PC-3 (cell line): ENCODE measurements around the gene MCCC1. TPM values are rescaled to one million over a fixed set of nuclear protein-coding genes. Genes with fewer than 3 reads are reported as not detected.

ENCODE experiments used
- ATAC-seq: fragments of 200-7000 bp; cut with Tn5 transposase; 2 replicates; pipeline ENCODE4 v1.9.1; 2020; ENCODE audit warnings: mild to moderate bottlenecking, moderate library complexity
- BruUV-seq: library from RNA; stranded (reverse); fragments of 400-500 nt; replicated peaks from 2 replicates; lab custom pipeline; 2021; lab: Mats Ljungman, UMichigan
- CTCF ChIA-PET: fragments of 300-600 bp; sonication (Branson Sonifier 250); formaldehyde crosslinking; loops from one replicate; lab custom pipeline; 2022; ENCODE audit warnings: antibody characterized with exemption; lab: Charles Lee
- POLR2A ChIA-PET: fragments of 300-600 bp; sonication (Branson Sonifier 250); formaldehyde crosslinking; loops from one replicate; lab custom pipeline; 2022; ENCODE audit warnings: antibody characterized with exemption; ENCODE audit not compliant: unreplicated experiment; lab: Charles Lee
- DNase-seq: peaks from one replicate; pipeline ENCODE4 v3.0.0-alpha.2; 2015
- H2AFZ ChIP-seq: fragments of 300-600 bp; sonication (generic); 2 replicates; pipeline ENCODE4 v1.6.0; 2016; ENCODE audit warnings: antibody characterized with exemption, low read length
- H3F3A ChIP-seq: fragments of 300-600 bp; sonication (generic); one replicate; pipeline ENCODE4 v1.6.0; 2017; ENCODE audit warnings: antibody characterized with exemption, low read length, control low read depth, mild to moderate bottlenecking; ENCODE audit not compliant: unreplicated experiment
- H3K27ac ChIP-seq: fragments of 300-600 bp; sonication (generic); 2 replicates; pipeline ENCODE4 v1.5.1; 2016; ENCODE audit warnings: mild to moderate bottlenecking, low read length
- H3K27me3 ChIP-seq: fragments of 300-600 bp; sonication (generic); 2 replicates; pipeline ENCODE4 v1.6.1; 2016; ENCODE audit warnings: low read length, mixed read lengths
- H3K36me3 ChIP-seq: fragments of 300-600 bp; sonication (generic); 2 replicates; pipeline ENCODE4 v1.6.1; 2016; ENCODE audit warnings: low read depth, mixed run types, low read length, mixed read lengths
- H3K4me1 ChIP-seq: fragments of 300-600 bp; sonication (generic); 2 replicates; pipeline ENCODE4 v1.5.1; 2016; ENCODE audit warnings: low read length; ENCODE audit not compliant: insufficient read depth
- H3K4me2 ChIP-seq: fragments of 300-600 bp; sonication (generic); 2 replicates; pipeline ENCODE4 v1.6.0; 2016; ENCODE audit warnings: low read length
- H3K4me3 ChIP-seq: fragments of 300-600 bp; sonication (generic); 2 replicates; pipeline ENCODE4 v1.5.1; 2016; ENCODE audit warnings: mild to moderate bottlenecking, low read length, mixed read lengths
- H3K79me2 ChIP-seq: fragments of 300-600 bp; sonication (generic); 2 replicates; pipeline ENCODE4 v1.6.1; 2017; ENCODE audit warnings: low read length, mixed read lengths
- H3K9ac ChIP-seq: fragments of 300-600 bp; sonication (generic); 2 replicates; pipeline ENCODE4 v1.6.0; 2016; ENCODE audit warnings: mild to moderate bottlenecking, low read length
- H3K9me2 ChIP-seq: fragments of 300-600 bp; sonication (generic); replicated peaks from 2 replicates; pipeline ENCODE4 v1.6.1; 2016; ENCODE audit warnings: mixed run types, low read length, mixed read lengths
- H3K9me3 ChIP-seq: fragments of 300-600 bp; sonication (generic); 2 replicates; pipeline ENCODE4 v1.6.1; 2016; ENCODE audit warnings: low read length, mixed read lengths
- H4K20me1 ChIP-seq: fragments of 300-600 bp; sonication (generic); 2 replicates; pipeline ENCODE4 v1.6.1; 2016; ENCODE audit warnings: low read length, mixed read lengths
- CTCF ChIP-seq: fragments of 300-600 bp; sonication (generic); conservative IDR thresholded peaks from 2 replicates; pipeline ENCODE4 v1.5.1; 2017; ENCODE audit warnings: antibody characterized with exemption, low read depth, mild to moderate bottlenecking, low read length
- EZH2 ChIP-seq: fragments of 300-600 bp; sonication (generic); IDR thresholded peaks from one replicate; pipeline ENCODE4 v1.6.1; 2017; ENCODE audit warnings: antibody characterized with exemption, mild to moderate bottlenecking, low read length; ENCODE audit not compliant: unreplicated experiment
- EZH2phosphoT487 ChIP-seq: fragments of 300-600 bp; sonication (generic); IDR thresholded peaks from 2 replicates; pipeline ENCODE4 v1.6.1; 2018; ENCODE audit warnings: mild to moderate bottlenecking, antibody characterized with exemption, low read length, borderline replicate concordance
- intact Hi-C: fragments of 100-400 bp; cut with micrococcal nuclease; formaldehyde crosslinking; loops from 2 replicates; pipeline ENCODE4 v1.9.0; 2023
- total RNA-seq: library from RNA; depleted of rRNA; stranded (reverse); fragments of >200 nt; gene quantifications from 2 replicates; pipeline ENCODE4 v1.2.3, GENCODE V29; 2014

MCCC1 gene
- total RNA-seq, 1 experiment from 2014 or later, result 18.5 TPM

- intact Hi-C loops, result no loop called here
- Histone ChIP-seq H3K79me2 (no peaks in the 10 kb centered on the region), H3K9me3 (no peaks in the 10 kb centered on the region), H3K4me3 (no peak overlapping the region), H3K9me2 (no peaks in the 10 kb centered on the region), H3K36me3 (no peaks in the 10 kb centered on the region; the same call in 1 of the 2 replicates), H3K4me2 (no peak overlapping the region), H3K27ac (no peak overlapping the region), H3K9ac (no peak overlapping the region), H3K4me1 (no peaks in the 10 kb centered on the region), H3K27me3 (no peaks in the 10 kb centered on the region), H4K20me1 (no peaks in the 10 kb centered on the region), H2AFZ (no peak overlapping the region), H3F3A (no peaks in the 10 kb centered on the region)
- no peak for ATAC-seq
- TF ChIP-seq EZH2phosphoT487, result no peak
- TF ChIP-seq EZH2, result no peak
- no peak for TF ChIP-seq CTCF
- ChIA-PET POLR2A (no interaction called here), CTCF (no interaction called here)
- no TSS peak for BruUV-seq
- DNase-seq, result no peak
Observed at GRCh38 chr3:183038757-183039156, 60.5 kb downstream of the MCCC1 start.

- no peak overlapping the region for H3K4me2 ChIP-seq
- no peaks in the 10 kb centered on the region for H3K79me2 ChIP-seq
- no peaks in the 10 kb centered on the region for H4K20me1 ChIP-seq
- no peaks in the 10 kb centered on the region for H3K27me3 ChIP-seq
- H3K9me3 ChIP-seq, result no peaks in the 10 kb centered on the region
- intact Hi-C loops, result no loop called here
- TF ChIP-seq EZH2 (no peak), CTCF (no peak), EZH2phosphoT487 (no peak)
- no peak overlapping the region for H3K4me3 ChIP-seq
- no peak for DNase-seq
- BruUV-seq, result no TSS peak
- no peaks in the 10 kb centered on the region; the same call in 1 of the 2 replicates for H3K36me3 ChIP-seq
- no peaks in the 10 kb centered on the region for H3F3A ChIP-seq
- H3K27ac ChIP-seq, result no peak overlapping the region
- CTCF ChIA-PET, result no interaction called here
- no peaks in the 10 kb centered on the region for H3K4me1 ChIP-seq
- no peak overlapping the region for H3K9ac ChIP-seq
- POLR2A ChIA-PET, result no interaction called here
- no peak for ATAC-seq
- H3K9me2 ChIP-seq, result no peaks in the 10 kb centered on the region
- no peak overlapping the region for H2AFZ ChIP-seq
Observed at GRCh38 chr3:183038221-183038620, 61.1 kb downstream of the MCCC1 start.

GRCh38 chr3:183033746-183034145 lies 65.5 kb downstream of the MCCC1 start:
- Histone ChIP-seq H2AFZ (no peak overlapping the region), H3K79me2 (no peaks in the 10 kb centered on the region), H4K20me1 (no peaks in the 10 kb centered on the region), H3K4me2 (no peak overlapping the region), H3K9ac (no peak overlapping the region), H3K4me1 (no peaks in the 10 kb centered on the region), H3K9me2 (no peaks in the 10 kb centered on the region), H3F3A (no peaks in the 10 kb centered on the region), H3K27ac (no peak overlapping the region), H3K36me3 (peaks cover under 1% of the 10 kb centered on the region; the same call in 1 of the 2 replicates), H3K27me3 (no peaks in the 10 kb centered on the region), H3K4me3 (no peak overlapping the region), H3K9me3 (no peaks in the 10 kb centered on the region)
- CTCF ChIA-PET, result no interaction called here
- POLR2A ChIA-PET, result no interaction called here
- TF ChIP-seq EZH2phosphoT487 (no peak), CTCF (no peak), EZH2 (no peak)
- intact Hi-C loops, result no loop called here
- BruUV-seq, result no TSS peak
- DNase-seq, result no peak
- ATAC-seq, result no peak
